SK-N-SH treated with all-trans-retinoic acid at 6 μM for 48 hours (cell line): Measurements from ENCODE around the gene CHSY3.

Source experiments
- ZFP3 ChIP-seq: fragments of 250-450 bp; sonication (Bioruptor Pico); IDR thresholded peaks from 2 replicates; pipeline ENCODE4 v1.5.0; 2020; ENCODE audit warnings: mild to moderate bottlenecking, moderate library complexity
- ZNF8 ChIP-seq: fragments of 450-650 bp; formaldehyde crosslinking; IDR thresholded peaks from 2 replicates; pipeline ENCODE4 v1.5.0; 2020; ENCODE audit warnings: mild to moderate bottlenecking, moderate library complexity

GRCh38 chr5:130074820-130075219 lies 170.6 kb downstream of the CHSY3 start:
- TF ChIP-seq ZFP3 (CRISPR knock-in tag) (no peak), ZNF8 (CRISPR knock-in tag) (no peak)
